Left renal cortex interstitium (tissue), 4 donors: Measurements from ENCODE around the gene FAM229B. TPM values are rescaled to one million over a fixed set of nuclear protein-coding genes. Genes with fewer than 3 reads are reported as not detected.
"Not testable (repeated sequence)": the region's sequence is repeated elsewhere in the genome, so short reads cannot be mapped to it uniquely, and the experiment has no call there.

Experiments used
- DNase-seq, 4 donors: peaks; one replicate each; pipeline ENCODE4 v3.0.0-alpha.2; 2013; ENCODE audit warnings: low read depth in 4 of 4, low spot score in 2 of 4, missing footprints in 1 of 4
- polyA plus RNA-seq, 4 donors: library from polyadenylated mRNA; unstranded; fragments of 120-200 nt; gene quantifications; one replicate each; pipeline ENCODE4 v1.2.1, GENCODE V29; 2013; ENCODE audit not compliant: insufficient read length in 4 of 4

FAM229B gene
- polyA plus RNA-seq = 10 to 100 TPM; 40.8 to 56.4 (median 43.4) TPM

- DNase-seq = peak; percentile 81 to 92 (median 88)
Observed at GRCh38 chr6:112087136-112087911, at the start of gene FAM229B, which contains the start of gene TUBE1. FAM229B (plus strand) TSS chr6:112087591; CDS start chr6:112099284, 11,693 bp downstream. TUBE1 (minus strand) TSS chr6:112087482; CDS start chr6:112087434, 48 bp downstream.

GRCh38 chr6:112037783-112038216 is 49.6 kb upstream of the FAM229B start:
- DNase-seq = no peak

DNA sequence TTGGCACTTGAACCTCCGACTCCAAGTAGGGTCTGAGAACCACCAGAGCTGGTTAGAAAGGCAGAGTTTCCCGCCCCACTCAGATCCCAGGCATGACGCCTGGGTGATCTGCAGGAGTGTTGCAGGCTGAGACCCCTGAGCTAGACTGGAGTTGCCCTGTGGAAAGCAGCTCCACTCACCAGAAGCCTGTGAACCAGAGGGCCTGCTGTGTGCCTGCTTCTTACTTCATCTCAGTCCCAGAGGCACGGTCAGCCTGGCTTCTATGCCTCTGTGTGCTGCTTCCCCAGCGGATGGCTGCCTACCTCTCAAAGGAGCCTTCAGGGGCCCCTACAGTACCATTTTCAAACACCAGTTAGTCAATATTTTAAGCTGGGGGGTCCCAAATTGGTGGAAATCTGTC is 49.1 kb upstream of the FAM229B start:
- DNase-seq = no peak

DNA sequence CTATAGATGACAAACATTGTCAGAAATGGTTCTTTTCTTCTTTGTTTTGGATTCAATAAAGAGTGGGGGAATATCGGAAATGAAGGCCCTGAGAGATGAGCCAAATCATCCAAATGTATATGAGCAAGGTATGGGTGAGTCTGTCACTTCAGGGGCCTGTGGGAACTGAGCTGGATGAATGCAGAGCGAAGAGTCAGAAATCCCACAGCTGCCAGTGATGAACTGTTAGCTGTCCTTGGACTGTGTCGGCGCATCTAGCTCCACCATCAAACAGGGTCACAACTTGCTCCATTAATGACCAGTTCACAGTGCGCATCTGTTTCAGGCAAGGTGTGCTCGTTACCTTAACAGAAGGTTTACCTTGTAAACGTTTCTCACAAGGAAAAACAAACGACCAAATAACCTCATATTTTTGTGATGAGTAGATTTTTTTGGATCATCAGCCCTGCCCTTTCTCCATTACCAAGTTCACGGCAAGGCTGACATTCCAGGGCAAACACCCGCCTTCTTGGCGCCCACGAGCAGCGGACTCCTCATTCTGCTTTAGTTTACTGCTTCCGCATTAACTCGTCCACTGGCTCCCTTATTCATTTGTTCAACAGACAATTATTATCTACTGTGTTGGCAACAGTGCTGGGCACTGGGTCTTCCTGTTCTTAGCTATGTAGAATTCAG is 48.5 kb upstream of the FAM229B start:
- no peak for DNase-seq

GRCh38 chr6:112039431-112039770 is 48.0 kb upstream of the FAM229B start:
- no peak for DNase-seq

- DNase-seq = no peak
Observed at GRCh38 chr6:112040956-112041355, 46.4 kb upstream of the FAM229B start.

DNA sequence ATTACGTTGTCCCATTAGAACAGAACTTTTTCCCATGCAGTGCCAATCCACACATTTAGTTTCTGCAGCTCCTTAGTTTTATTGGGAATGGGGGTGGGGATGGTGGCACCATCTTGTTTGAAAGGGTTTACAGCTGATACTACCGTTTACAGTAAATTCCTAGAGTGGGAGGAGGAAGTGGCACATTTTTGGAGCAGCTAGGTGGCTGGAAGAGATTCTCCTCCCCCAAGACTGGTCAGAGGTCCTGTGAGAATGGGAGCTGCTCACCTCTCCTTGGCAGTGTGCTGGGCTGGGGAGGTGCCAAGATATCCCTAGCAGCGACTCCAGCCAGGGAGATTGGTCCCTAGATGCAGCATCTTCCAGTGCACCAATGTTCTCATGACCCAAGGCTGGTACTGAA is 45.9 kb upstream of the FAM229B start:
- no peak for DNase-seq

- DNase-seq = peak; percentile 81 to 91 (median 84)
Observed at GRCh38 chr6:112043032-112044007, 44.1 kb upstream of the FAM229B start.

GRCh38 chr6:112044196-112044595 is 43.2 kb upstream of the FAM229B start:
- DNase-seq = no peak

DNA sequence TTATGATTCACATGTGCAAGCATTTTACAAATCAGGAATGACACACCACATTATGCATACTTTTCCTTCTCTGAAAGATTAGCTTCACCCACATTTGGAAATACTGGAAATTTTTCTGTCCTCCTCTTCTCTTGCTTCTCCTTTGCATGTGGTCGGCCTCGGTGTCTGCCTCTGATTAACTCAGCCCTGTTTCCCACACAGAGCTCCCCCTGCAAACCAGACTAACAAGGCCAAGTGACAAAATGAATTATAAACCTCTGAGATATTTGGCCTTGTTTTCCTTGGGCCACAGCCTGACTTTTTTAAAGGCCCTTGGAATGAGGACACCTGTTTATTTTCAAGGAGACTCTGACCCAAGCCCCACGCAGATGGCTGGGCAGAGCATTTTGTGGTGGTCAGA is 42.5 kb upstream of the FAM229B start:
- DNase-seq = peak in 1 of 4 donors; percentile 37

DNA sequence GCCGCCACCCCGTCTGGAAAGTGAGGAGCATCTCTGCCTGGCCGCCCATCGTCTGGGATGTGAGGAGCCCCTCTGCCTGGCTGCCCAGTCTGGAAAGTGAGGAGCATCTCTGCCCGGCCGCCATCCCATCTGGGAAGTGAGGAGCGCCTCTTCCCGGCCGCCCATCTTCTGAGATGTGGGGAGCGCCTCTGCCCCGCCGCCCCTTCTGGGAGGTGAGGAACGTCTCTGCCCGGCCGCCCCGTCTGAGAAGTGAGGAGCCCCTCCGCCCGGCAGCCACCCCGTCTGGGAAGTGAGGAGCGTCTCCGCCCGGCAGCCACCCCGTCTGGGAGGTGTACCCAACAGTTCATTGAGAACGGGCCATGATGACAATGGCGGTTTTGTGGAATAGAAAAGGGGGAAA is 39.9 kb upstream of the FAM229B start:
- not testable (repeated sequence) for DNase-seq

- no peak for DNase-seq
Observed at GRCh38 chr6:112049026-112049799, 38.2 kb upstream of the FAM229B start.

DNA sequence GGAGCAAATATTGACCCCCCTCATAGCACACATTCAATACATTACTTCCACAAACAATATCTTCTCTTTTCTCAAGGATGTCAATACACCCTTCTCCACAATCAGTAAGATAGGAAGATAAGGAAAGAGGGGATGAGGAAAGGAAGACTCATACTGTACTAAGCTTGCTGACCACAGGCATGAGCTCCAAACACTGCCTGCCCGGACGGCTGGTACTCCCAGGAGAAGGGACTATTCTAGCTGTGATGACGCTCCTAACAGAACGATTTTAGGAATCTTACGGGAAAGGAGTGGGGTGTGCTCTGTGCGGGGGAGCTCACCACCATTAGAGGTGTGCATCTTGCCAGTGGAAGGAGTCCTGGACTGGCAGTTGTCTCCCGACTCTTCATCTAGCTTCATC is 37.4 kb upstream of the FAM229B start:
- no peak for DNase-seq

DNA sequence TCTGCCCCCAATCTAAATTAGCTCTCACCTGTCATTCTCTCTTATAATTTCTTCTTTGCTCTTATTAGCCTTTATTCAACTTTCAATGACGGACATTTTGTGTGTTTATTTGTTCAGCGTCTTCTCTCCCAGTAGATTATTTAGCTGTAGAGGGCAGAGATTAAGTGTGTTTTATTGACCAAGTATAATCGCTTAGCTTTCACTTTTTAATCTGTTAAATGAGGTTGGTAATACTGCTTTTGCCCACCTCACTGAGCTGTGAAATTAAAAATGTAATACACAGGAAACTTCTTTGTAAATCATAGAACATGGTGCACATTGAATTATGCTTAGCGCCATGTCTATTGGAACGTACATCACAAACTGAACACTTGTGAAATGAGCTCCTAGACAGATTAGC is 37.0 kb upstream of the FAM229B start:
- DNase-seq = no peak

GRCh38 chr6:112051251-112051740 is 36.1 kb upstream of the FAM229B start:
- not testable (repeated sequence) for DNase-seq

DNA sequence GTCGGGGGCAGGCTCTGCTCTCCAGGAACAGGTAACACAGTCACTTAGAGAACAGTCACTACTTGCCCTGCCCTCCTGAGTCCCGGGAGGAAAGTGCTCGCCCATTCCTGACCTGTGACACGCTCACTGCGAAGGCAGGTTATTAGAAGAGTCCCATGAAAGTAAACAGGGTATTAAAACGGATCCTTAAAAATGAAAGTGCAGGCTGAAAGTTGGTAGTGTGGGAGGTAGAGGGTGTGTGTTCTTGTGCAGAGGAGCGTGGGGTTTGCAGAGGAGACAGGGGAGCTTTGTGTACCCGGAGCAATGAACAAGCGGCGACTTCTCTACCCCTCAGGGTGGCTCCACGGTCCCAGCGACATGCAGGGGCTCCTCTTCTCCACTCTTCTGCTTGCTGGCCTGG is 33.4 kb upstream of the FAM229B start, which contains the start of gene CCN6:
Gene CCN6 (plus strand): TSS at position 104 of the 400 bp plus-strand sequence. CDS start 254 bp downstream, at position 358.
- DNase-seq = no peak

GRCh38 chr6:112054555-112055190 is 32.7 kb upstream of the FAM229B start:
- no peak for DNase-seq

- no peak for DNase-seq
Observed at GRCh38 chr6:112058243-112059032, 29.0 kb upstream of the FAM229B start.
